ENCODE measurements around the gene ZNF750.
"Not testable (repeated sequence)": the region's sequence is repeated elsewhere in the genome, so short reads cannot be mapped to it uniquely, and the experiment has no call there.

ZNF750 gene

GRCh38 chr17:82790391-82790790, 49.4 kb downstream of the ZNF750 start:
- DNase-seq = no peak

- no peak for DNase-seq
Measured at GRCh38 chr17:82789806-82790205, 50.0 kb downstream of the ZNF750 start.

DNA sequence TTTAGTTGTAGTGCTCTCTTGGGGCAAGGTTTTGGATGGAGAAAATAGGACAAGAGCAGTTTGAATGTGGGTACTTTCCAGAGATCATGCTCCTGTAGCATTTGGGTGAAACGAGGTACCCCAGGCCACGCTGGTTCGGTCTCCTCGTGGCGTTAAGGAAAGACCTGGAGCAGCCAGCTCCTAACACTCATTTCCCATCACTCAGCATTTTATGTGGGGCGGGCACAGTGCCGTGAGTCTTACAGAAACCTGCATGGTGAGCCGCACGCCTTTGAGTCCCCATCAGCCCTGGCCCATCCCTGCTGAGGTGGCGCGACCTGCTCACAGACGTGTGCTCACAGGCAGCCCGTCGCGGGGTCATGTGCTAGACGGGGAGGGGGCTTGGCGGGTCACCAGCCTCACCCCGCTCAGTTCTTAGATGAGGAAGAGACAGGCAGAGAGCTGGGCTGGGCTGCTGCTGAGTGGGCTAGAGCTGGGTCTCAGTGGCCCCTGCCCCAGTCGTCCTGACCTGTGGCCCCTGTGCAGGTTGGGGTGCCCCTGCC, 50.7 kb downstream of the ZNF750 start:
- DNase-seq = no peak

DNA sequence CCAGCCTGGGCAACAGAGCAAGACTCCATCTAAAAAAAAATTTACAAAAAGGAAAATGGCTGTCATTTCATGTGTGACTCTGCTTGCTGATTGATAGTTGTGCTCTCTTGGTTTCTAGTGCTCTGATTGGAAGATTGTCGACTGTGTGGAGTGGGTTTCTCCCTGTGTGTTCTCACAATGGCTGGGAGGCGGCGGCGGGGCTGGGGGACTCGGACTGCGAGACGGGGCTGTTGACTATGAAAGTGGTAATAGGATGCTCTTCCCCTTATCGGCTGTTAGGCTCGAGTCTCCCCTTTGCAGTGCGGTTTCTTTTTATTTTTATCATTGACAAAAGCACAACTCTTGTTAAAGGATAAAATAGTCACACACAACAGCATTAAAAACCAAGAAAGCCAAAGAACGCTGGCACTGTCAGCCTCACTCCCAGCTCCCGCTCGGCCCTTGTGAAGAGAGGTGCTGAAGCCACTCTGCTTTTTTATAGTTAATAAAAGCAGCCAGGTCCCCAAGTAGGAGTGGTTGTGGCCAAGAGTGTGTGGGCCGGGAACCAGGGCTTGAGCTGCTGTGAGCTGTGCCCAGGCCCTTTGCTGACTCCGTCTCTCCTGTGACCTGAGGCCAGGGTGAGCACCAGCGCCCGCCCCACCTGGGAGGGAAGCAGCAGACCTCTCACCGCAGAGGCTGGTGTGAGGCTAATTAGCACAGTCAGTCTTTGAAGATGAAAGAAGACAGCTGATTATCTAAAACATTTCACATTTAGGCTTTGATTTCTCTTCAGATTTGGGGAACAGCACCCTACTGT, 51.4 kb downstream of the ZNF750 start:
- no peak for DNase-seq

GRCh38 chr17:82787081-82787848, 52.6 kb downstream of the ZNF750 start:
- no peak for DNase-seq

DNA sequence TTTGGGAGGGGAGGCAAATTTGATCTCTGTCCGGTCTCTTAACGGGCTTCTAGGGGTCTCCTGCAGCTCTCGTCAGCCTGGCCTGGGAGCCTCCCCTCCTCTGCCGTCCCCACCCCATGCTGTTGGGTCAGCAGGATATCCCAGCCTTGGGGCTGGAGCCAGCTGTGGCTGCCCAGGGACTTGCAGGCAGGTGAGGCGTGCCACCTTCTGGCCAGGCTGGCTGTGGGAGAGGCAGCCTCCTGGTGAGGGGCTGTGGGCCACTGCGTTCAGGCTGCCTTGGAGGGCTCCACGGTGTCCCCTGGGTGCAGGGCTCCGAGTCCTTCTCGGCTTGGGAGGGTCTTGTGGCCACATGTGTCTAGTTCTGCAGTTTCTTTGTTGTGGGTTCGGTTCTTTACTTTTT, 53.4 kb downstream of the ZNF750 start:
- no peak for DNase-seq

DNA sequence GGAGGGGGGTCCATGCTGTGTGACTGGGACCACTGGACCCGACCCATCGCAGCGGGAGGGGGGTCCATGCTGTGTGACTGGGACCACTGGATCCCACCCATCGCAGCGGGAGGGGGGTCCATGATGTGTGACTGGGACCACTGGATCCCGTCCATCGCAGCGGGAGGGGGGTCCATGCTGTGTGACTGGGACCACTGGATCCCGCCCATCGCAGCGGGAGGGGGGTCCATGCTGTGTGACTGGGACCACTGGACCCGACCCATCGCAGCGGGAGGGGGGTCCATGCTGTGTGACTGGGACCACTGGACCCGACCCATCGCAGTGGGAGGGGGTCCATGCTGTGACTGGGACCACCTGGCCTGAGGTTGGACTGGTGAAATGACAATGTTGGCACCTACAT, 54.2 kb downstream of the ZNF750 start:
- DNase-seq = not testable (repeated sequence)

- DNase-seq = no peak
Measured at GRCh38 chr17:82783498-82783897, 56.3 kb downstream of the ZNF750 start.

DNA sequence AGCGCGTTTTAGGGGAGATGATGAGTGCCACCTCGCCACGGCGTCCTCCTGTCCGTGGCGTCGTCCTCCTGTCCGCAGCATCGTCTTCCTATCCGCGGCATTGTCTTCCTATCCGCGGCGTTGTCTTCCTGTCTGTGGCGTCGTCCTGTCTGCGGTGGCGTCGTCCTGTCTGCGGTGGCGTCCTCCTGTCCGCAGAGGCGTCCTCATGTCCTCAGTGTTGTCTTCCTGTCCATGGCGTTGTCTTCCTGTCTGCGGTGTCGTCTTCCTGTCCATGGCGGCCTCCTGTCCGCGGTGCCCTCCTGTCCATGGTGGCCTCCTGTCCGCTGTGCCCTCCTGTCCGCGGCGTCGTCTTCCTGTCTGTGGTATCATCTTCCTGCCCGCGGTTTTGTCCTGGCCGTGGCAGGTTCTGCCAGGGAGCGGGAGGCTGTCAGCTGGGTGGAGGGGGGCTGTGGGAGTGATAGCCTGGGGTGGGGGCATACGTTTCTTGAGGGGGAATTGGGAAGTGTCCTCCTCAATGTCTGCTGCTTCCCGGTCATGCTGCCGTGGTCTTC, 57.1 kb downstream of the ZNF750 start:
- no peak for DNase-seq

DNA sequence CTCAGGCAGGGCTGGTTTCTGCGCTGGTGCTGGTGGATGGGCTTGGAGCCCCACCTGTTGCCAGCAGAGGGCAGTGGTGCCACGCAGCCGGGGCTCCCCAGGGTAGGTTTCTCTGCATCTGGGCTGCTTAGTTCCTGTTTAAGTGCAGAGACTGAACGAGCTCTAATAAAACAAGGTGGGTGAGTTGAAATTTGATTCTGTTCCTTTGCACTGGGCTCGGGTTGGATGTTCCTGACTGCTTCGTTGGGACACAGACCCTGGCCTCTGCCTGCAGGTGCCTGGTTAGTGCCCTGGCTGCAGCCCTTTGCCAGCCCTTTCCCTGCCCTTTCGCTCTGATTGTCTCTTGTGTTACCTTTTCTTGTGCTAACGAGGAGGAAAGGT, 57.9 kb downstream of the ZNF750 start:
- DNase-seq = peak; percentile 52 to 77

- no peak for DNase-seq
Measured at GRCh38 chr17:82780971-82781893, 58.6 kb downstream of the ZNF750 start.

DNA sequence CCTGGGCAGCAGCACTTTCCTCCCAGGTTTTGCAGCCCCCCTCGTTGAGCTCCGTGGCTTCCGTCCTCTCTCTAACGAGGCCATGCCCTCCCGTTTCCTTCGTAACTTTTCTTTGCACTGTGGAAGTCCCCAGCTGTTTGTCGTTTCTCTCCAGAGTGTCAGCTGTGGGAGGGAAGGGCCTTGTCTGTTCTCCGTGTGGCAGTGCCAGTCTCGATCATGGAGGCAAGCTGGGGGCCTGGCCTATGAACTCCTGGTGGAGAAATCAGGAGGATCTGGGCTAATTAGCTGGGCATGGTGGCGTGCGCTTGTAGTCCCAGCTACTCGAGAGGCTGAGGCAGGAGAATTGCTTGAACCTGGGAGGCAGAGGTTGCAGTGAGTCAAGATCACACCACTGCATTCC, 59.6 kb downstream of the ZNF750 start:
- DNase-seq = no peak

DNA sequence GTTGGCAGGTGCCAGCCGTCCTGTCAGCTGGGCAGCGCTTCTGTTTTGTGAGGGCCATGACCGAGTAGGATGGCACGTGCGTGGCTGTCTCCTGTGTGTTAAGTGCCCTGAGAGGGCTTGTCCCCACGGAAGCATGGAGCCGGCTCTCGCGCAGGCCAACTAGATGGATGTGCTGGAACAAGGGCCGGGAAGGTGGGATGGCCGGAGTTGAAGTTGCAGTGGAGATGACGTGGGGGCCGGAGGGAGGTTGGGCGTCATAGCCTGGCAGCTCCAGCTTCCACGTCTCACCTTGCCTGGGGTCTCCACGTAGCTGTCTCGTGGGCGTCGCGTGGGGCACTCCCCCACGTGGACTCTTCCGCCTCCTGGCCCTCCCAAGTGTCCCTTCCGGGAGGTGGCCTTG, 60.3 kb downstream of the ZNF750 start:
- no peak for DNase-seq
